H1 (cell line): ENCODE measurements around the gene ACCSL.

ENCODE experiments used
- CTCF ChIP-seq, 3 experiments: IDR thresholded peaks; 1 replicate in 2 of 3; 2 replicates in 1 of 3; pipeline versions ENCODE4 v1.5.1 to v1.6.1; 2011; ENCODE audit warnings: low read length in 3 of 3, mild to moderate bottlenecking in 3 of 3, inconsistent platforms in 2 of 3, low read depth in 1 of 3, moderate library complexity in 1 of 3; ENCODE audit not compliant: insufficient read depth in 1 of 3; ENCODE audit errors: control extremely low read depth in 1 of 3
- EGR1 ChIP-seq: IDR thresholded peaks from 2 replicates; pipeline ENCODE4 v1.6.1; 2011; ENCODE audit warnings: low read depth, low read length, borderline replicate concordance
- EP300 ChIP-seq, 2 experiments: IDR thresholded peaks; 1 replicate in 1 of 2; 2 replicates in 1 of 2; pipeline ENCODE4 v1.6.1; 2011 to 2012; ENCODE audit warnings: low read depth in 2 of 2, low read length in 2 of 2, mild to moderate bottlenecking in 2 of 2, borderline replicate concordance in 1 of 2, inconsistent platforms in 1 of 2, moderate library complexity in 1 of 2
- EZH2 ChIP-seq: fragments of 200-600 bp; sonication (generic); IDR thresholded peaks from 2 replicates; pipeline ENCODE4 v1.7.1; 2012; ENCODE audit warnings: low read depth, mild to moderate bottlenecking, moderate library complexity, low read length, inconsistent platforms; ENCODE audit not compliant: severe bottlenecking
- PHF8 ChIP-seq: fragments of 200-600 bp; sonication (generic); conservative IDR thresholded peaks from 2 replicates; pipeline ENCODE4 v1.7.1; 2012; ENCODE audit warnings: low read depth, mild to moderate bottlenecking, inconsistent platforms, low read length, moderate library complexity
- RFX5 ChIP-seq: IDR thresholded peaks from 2 replicates; pipeline ENCODE4 v1.6.1; 2011; ENCODE audit warnings: low read depth, low read length, improper control_type of control experiment, borderline replicate concordance
- SIN3A ChIP-seq, 2 experiments: IDR thresholded peaks in 1 of 2; conservative IDR thresholded peaks in 1 of 2; 2 replicates each; pipeline ENCODE4 v1.6.1; 2011 to 2012; ENCODE audit warnings: low read length in 2 of 2, improper control_type of control experiment in 1 of 2, low read depth in 1 of 2, mild to moderate bottlenecking in 1 of 2
- SP1 ChIP-seq: IDR thresholded peaks from 2 replicates; pipeline ENCODE4 v1.6.1; 2011; ENCODE audit warnings: low read depth, low read length

DNA sequence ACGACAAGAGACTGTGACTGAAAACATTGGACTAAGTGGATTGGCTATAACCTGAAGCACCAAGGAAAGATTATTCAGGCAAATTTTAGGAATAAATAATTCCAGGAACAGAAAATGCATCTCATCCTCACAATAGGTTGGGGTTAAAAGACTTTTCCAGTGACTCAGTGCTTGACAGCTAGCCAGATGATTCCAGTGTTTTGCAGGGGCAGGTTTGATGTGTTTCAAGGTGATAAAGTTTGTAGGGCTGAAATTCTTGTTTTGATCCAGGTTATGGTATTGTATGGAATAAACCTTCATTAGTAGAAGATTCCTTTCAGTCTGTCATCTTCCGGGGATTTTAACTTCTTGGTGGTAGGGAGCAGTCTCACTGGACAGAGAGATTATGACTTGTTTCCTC is 50.0 kb downstream of the ACCSL start:
- TF ChIP-seq EP300 (IDR thresholded peaks at IDR 0.05; ENCODE audit: borderline replicate concordance in 1 of 2, low read depth in 2 of 2, low read length in 2 of 2) (no peak), CTCF (IDR thresholded peaks at IDR 0.05; ENCODE audit: control extremely low read depth in 1 of 3, insufficient read depth in 1 of 3, low read depth in 1 of 3, low read length in 3 of 3) (no peak), EGR1 (no peak), RFX5 (no peak), EZH2 (no peak), SIN3A (conservative IDR thresholded peaks at IDR 0.05 in 1 of 2, IDR thresholded peaks at IDR 0.05 in 1 of 2; ENCODE audit: low read depth in 1 of 2, low read length in 2 of 2) (no peak), SP1 (no peak), PHF8 (no peak)
